Aorta (tissue), 5 donors: ENCODE data around the gene PDE4C. TPM values are rescaled to one million over a fixed set of nuclear protein-coding genes. Genes with fewer than 3 reads are reported as not detected.

Experiments
- ATAC-seq: fragments of 200-7000 bp; cut with Tn5 transposase; one replicate; pipeline ENCODE4 v1.9.1; 2022; ENCODE audit warnings: moderate library complexity; ENCODE audit not compliant: low FRiP score
- DNase-seq, 2 donors: peaks; one replicate each; pipeline ENCODE4 v3.0.0-alpha.2; 2020
- H3K27ac ChIP-seq, 2 donors: one replicate each; pipeline ENCODE4 v1.5.1; 2013; ENCODE audit warnings: low read length in 2 of 2, mild to moderate bottlenecking in 2 of 2, moderate library complexity in 2 of 2, control low read depth in 1 of 2, inconsistent platforms in 1 of 2, low read depth in 1 of 2
- H3K27me3 ChIP-seq, 2 donors: one replicate each; pipeline ENCODE4 v1.6.1; 2013; ENCODE audit warnings: control low read depth in 1 of 2, low read length in 1 of 2, mild to moderate bottlenecking in 1 of 2, moderate library complexity in 1 of 2; ENCODE audit not compliant: insufficient read depth in 2 of 2, control insufficient read depth in 1 of 2
- H3K36me3 ChIP-seq, 2 donors: one replicate each; pipeline ENCODE4 v1.6.1; 2013; ENCODE audit warnings: control low read depth in 1 of 2, low read length in 1 of 2, mild to moderate bottlenecking in 1 of 2; ENCODE audit not compliant: insufficient read depth in 2 of 2, control insufficient read depth in 1 of 2
- H3K4me1 ChIP-seq, 2 donors: one replicate each; pipeline ENCODE4 v1.6.1; 2013; ENCODE audit warnings: low read length in 2 of 2, control low read depth in 1 of 2, mild to moderate bottlenecking in 1 of 2, moderate library complexity in 1 of 2; ENCODE audit not compliant: insufficient read depth in 2 of 2, control insufficient read depth in 1 of 2
- H3K4me3 ChIP-seq, 2 donors: one replicate each; pipeline ENCODE4 v1.5.1; 2013; ENCODE audit warnings: low read length in 2 of 2, control low read depth in 1 of 2, mild to moderate bottlenecking in 1 of 2
- H3K9me3 ChIP-seq: one replicate; pipeline ENCODE4 v1.6.1; 2013; ENCODE audit warnings: mild to moderate bottlenecking, low read length; ENCODE audit not compliant: control insufficient read depth
- WGBS, 2 donors: extraction: QIAGEN DNeasy Blood & Tissue Kit; methylation state at CpG; one replicate each; pipeline ENCODE4 v1.1.7; 2013; 5-methylcytosine and 5-hydroxymethylcytosine counted together
- intact Hi-C, 2 donors: fragments of 100-400 bp; cut with DNase I; formaldehyde crosslinking; loops; one replicate each; pipeline versions ENCODE4 v1.14.2 to v1.15.0; 2022
- polyA plus RNA-seq, 2 donors: library from polyadenylated mRNA; stranded (reverse); fragments of 200-250 nt; gene quantifications; one replicate each; pipeline ENCODE4 v1.2.3, GENCODE V29; 2013
- total RNA-seq, 2 donors: library from RNA; stranded (reverse); fragmentation: NEBNext Ultra II Directional; extraction: Animal tissue kit (Norgen Biotek cat#: 25700); gene quantifications; one replicate each; pipeline ENCODE4 v1.2.1, GENCODE V29; 2021
- donor health status: healthy with polysubstance abuse.
- donor health status: Bipolar disorder and iron deficiency.
- donor health status: DM: no; HTN: no; CAD: no.
- donor health status: DM: no; HTN: no; CAD: no.
- donor health status: DM: yes; HTN: yes; CAD: no.

Gene PDE4C
- total and polyA plus RNA-seq, 4 donors: 0.03 to 2.3 (median 0.96) TPM

DNA sequence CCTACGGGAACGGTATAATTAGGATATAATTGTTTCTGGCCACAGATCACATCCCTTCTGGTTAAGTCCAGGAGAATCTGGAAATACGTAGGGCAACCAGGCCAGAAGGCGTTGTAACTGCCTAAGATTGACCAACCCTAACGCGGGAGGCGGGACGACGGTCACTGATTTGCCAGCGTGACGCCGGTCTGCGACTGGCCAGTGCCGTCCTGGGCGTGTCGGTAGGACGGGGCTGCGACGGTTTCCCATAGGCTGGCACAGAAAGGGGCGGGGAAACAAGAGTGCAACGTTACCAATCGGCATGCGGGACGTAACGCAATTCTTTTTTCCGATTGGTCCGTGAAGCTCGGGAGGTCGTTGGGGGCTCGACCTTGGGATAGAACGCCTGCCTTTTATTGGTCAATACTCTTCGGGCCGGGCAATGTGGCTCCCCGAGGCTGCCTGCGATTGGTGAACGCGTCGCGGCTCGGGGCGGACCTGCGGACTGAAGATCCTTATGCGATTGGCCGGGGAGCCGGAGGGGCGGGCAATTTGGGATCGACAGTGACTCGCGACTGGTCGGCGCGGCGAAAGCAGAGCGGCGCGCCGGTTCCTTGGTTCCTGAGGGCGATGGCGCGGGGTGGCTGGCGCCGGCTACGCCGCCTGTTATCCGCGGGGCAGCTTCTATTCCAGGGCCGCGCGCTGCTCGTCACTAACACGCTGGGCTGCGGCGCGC lies 33.4 kb downstream of the PDE4C start, which contains the start of gene MPV17L2:
Gene MPV17L2, plus strand, starts transcription at position 546 of the 715 bp plus-strand sequence. Its CDS starts 64 bp downstream, at position 610.
- Histone ChIP-seq H3K4me1 (no peaks in the 10 kb centered on the region), H3K36me3 (no peaks in the 10 kb centered on the region), H3K4me3 (peak within 1 kb of the TSS; percentile 37 to 59), H3K9me3 (no peaks in the 10 kb centered on the region), H3K27ac (peak within 1 kb of the TSS; percentile 46 to 94), H3K27me3 (no peaks in the 10 kb centered on the region)
- WGBS, 2 donors: 0% methylated on average over 70 to 74 of the region's 74 CpGs
- ATAC-seq (peak; percentile 97), DNase-seq (peak; percentile 100)
- intact Hi-C loops: loop anchor here (1.0 to 5.0 kb wide), 4 partner anchors 11 to 135 kb away; partner anchors contain the start of genes LSM4 (in 1 of the 2) and RAB3A (in 1 of the 2)

DNA sequence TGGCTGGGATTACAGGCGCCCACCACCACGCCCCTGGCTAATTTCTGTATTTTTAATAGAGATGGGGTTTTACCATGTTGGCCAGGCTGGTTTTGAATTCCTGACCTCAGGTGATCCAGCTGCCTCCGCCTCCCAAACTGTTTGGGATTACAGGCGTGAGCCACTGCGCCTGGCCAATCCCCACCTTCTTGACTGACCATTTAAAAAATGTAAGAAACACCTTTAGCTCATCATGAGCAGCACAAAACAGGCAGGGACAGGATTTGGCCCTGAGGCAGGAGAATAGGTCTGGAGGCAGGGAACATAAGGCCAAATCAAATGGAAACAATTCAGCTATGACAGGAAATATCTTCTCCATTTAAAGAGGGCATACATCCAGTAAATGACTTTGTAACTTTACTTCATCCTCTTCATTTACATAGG lies 34.6 kb downstream of the PDE4C start:
- Histone ChIP-seq H3K4me3 (peak overlapping the region in 1 of 2 donors; percentile 41), H3K4me1 (no peaks in the 10 kb centered on the region), H3K27ac (no peak overlapping the region), H3K27me3 (no peaks in the 10 kb centered on the region), H3K9me3 (no peaks in the 10 kb centered on the region), H3K36me3 (no peaks in the 10 kb centered on the region)
- DNase-seq (no peak), ATAC-seq (no peak)
- intact Hi-C loops: loop anchor here (1.0 to 5.0 kb wide), 3 partner anchors 61 to 137 kb away; partner anchors contain the start of gene LSM4 (in 1 of the 2)
- WGBS, 2 donors: 58 to 61% methylated on average over 5 of the region's 5 CpGs

DNA sequence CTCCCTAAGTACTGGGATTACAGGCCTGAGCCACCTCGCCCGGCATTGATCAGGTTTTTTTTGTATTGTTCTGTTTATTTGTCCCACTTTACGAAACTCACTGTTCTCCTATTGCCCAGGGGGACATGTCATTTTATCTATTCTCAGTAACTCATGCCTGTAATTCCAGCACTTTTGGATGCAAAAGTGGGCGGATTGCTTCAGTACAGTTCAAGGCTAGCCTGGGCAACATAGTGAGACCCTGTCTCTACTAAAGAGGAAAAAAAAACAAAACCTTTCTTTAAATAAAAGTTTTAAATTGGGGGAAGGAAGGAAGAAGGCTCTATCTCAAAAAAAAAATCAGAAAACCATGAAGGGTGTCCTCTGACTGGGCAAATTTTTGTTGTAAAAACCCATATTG lies 36.0 kb downstream of the PDE4C start:
- Histone ChIP-seq H3K9me3 (no peaks in the 10 kb centered on the region), H3K36me3 (no peaks in the 10 kb centered on the region), H3K4me1 (no peaks in the 10 kb centered on the region), H3K4me3 (no peak overlapping the region), H3K27me3 (no peaks in the 10 kb centered on the region), H3K27ac (no peak overlapping the region)
- no peak for DNase-seq
- no peak for ATAC-seq
- intact Hi-C loops: loop anchor here (5.0 kb wide), 1 partner anchor 62 kb away; no protein-coding TSS in a partner anchor
- WGBS, 2 donors: 88% methylated on average over 4 of the region's 4 CpGs

- no peak for DNase-seq
- H3K27ac ChIP-seq: no peak overlapping the region
- no peaks in the 10 kb centered on the region for H3K9me3 ChIP-seq
- H3K4me3 ChIP-seq: no peak overlapping the region
- ATAC-seq: no peak
- intact Hi-C loops: no loop called here
- no peaks in the 10 kb centered on the region for H3K27me3 ChIP-seq
- H3K36me3 ChIP-seq: no peaks in the 10 kb centered on the region
- WGBS, 2 donors: 54 to 59% methylated on average over 6 of the region's 6 CpGs
- H3K4me1 ChIP-seq: no peaks in the 10 kb centered on the region
Observed at GRCh38 chr19:18185538-18185937, 40.7 kb downstream of the PDE4C start.

GRCh38 chr19:18183529-18183928 lies 42.7 kb downstream of the PDE4C start:
- Histone ChIP-seq H3K36me3 (no peaks in the 10 kb centered on the region), H3K4me1 (no peaks in the 10 kb centered on the region), H3K27ac (no peak overlapping the region), H3K9me3 (no peaks in the 10 kb centered on the region), H3K4me3 (no peak overlapping the region), H3K27me3 (no peaks in the 10 kb centered on the region)
- DNase-seq (no peak), ATAC-seq (no peak)
- intact Hi-C loops: no loop called here

GRCh38 chr19:18179957-18180356 lies 46.3 kb downstream of the PDE4C start:
- no peaks in the 10 kb centered on the region for H3K9me3 ChIP-seq
- intact Hi-C loops: no loop called here
- WGBS, 2 donors: 87 to 91% methylated on average over 5 of the region's 5 CpGs
- no peak overlapping the region for H3K4me3 ChIP-seq
- no peak for ATAC-seq
- H3K27me3 ChIP-seq: no peaks in the 10 kb centered on the region
- H3K36me3 ChIP-seq: no peaks in the 10 kb centered on the region
- no peak for DNase-seq
- no peak overlapping the region for H3K27ac ChIP-seq
- no peaks in the 10 kb centered on the region for H3K4me1 ChIP-seq

DNA sequence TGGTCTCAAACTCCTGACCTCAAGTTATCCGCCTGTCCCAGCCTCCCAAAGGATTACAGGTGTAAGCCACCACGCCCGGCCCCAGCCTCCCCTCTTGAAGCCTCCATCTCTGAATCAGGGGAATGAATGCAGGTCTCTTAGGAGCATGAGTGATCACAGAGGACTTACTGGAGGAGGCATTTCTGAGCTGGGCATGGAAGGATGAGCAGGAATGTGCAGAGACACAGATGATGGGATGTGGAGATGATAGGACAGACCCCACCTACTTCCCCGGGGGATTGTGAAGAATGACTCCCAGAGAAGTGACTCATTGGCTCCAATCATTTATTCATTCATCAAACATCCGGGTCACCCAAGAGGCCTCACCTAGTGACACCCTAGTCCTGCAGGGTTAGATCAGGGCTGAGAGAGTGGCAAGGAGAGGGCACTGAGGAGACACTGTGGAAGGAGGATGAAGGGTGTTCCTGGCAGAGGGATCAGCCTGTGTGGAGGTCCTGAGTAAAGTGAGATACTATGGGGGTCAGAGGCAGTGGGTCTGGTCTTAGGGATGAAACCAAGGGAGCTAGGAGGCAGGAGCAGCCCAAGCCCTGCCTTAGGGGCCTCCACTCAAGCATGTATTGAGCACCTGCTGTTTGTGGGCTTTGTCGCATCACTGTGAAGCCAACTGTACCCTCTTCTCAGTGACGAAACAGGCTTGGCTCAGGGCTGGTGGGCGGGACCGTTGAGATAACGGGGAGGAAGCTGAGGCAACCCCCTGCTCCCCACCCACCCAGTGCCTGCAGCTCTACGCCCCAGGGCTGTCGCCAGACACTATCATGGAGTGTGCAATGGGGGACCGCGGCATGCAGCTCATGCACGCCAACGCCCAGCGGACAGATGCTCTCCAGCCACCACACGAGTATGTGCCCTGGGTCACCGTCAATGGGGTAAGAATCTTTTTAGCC lies 49.6 kb downstream of the PDE4C start:
- no peak overlapping the region for H3K27ac ChIP-seq
- H3K27me3 ChIP-seq: no peaks in the 10 kb centered on the region
- H3K4me1 ChIP-seq: no peaks in the 10 kb centered on the region
- no peak for DNase-seq
- no peaks in the 10 kb centered on the region for H3K36me3 ChIP-seq
- H3K9me3 ChIP-seq: no peaks in the 10 kb centered on the region
- intact Hi-C loops: no loop called here
- WGBS, 2 donors: 79 to 87% methylated on average over 19 of the region's 19 CpGs
- no peak for ATAC-seq
- H3K4me3 ChIP-seq: no peak overlapping the region

- Histone ChIP-seq H3K9me3 (no peaks in the 10 kb centered on the region), H3K4me1 (no peaks in the 10 kb centered on the region), H3K4me3 (no peak overlapping the region), H3K36me3 (no peaks in the 10 kb centered on the region), H3K27me3 (no peaks in the 10 kb centered on the region), H3K27ac (no peak overlapping the region)
- DNase-seq (no peak), ATAC-seq (no peak)
- intact Hi-C loops: no loop called here
- 81 to 83% methylated on average over 11 of the region's 11 CpGs for WGBS, 2 donors
Observed at GRCh38 chr19:18174983-18175382, 51.3 kb downstream of the PDE4C start.
